HG03066 (cell line): Measurements from ENCODE around the gene PTPRK.

Experiments
- ATAC-seq: cut with Tn5 transposase; IDR thresholded peaks from one replicate; pipeline ENCODE4 v1.9.1; 2021; ENCODE audit warnings: low read depth; ENCODE audit not compliant: unreplicated experiment

PTPRK gene

DNA sequence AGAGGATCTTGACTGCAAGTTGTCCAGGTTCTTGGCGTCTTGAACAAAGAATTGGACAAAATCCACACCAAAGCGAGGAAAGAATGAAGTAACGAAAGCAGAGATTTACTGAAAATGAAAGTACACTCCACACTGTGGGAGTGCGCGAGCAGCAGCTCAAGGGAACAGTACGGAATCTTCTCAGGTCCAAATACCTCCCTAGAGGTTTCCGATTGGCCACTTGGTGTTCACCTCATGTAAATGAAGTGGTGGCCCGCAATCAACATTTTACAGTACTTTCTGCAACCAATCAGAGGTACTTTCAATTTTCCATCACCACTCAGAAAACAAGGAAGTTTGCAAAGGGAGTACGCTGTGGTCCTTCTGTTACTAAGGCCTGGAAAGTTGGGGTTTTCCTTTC is 122.4 kb downstream of the PTPRK start:
- no peak for ATAC-seq

- no peak for ATAC-seq
Measured at GRCh38 chr6:128395596-128395995, 124.8 kb downstream of the PTPRK start.

GRCh38 chr6:128395188-128395587 is 125.2 kb downstream of the PTPRK start:
- ATAC-seq: no peak

DNA sequence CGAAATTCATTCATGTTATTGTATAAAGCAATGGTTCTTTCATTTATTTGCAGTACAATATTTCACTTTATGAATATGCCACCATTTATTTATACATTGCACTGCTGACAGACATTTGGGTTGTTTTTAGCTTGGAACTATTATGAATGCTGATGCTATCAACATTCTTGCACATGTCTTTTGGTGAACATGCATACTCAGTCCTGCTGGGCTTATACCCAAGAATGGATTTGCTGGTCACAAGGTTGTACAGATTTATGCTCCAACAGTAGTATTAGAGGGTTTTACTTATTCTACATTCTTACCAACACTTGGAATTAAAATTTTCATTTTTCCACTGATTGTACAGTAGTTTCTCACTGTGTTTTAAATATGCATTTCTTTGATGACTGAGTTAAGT is 126.2 kb downstream of the PTPRK start:
- no peak for ATAC-seq

DNA sequence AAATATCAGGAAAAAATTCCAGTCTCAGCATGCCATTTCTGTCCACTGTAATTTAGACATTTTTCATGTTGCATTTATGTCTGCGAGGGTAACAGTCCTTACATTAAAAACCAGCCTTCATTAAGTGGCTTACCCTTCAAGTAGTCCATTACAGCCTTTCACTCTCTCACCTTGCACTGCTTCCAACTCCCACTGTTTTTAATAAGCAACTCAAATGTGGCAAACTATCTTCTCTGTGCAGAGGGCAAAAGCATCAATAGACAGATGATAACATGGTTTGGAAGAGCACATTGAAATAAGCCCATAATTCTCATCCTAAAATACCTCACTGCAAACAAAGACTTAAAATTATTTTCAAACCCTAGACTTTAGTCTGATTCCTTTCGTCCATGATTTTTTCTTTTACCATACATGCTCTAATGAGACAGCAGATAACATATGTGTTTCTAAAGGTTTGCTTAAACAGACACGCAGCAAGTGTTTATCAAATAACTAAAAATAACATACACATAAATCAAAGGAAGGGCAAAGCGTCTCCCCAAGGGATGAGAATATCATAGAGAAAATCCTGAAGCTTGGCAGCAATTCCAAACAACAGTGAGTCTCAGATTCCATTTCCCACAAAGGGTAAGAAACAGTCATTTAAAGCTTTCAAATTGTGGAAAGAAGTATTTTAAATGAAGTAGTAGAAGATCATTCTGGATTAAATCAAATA is 130.4 kb downstream of the PTPRK start:
- no peak for ATAC-seq

DNA sequence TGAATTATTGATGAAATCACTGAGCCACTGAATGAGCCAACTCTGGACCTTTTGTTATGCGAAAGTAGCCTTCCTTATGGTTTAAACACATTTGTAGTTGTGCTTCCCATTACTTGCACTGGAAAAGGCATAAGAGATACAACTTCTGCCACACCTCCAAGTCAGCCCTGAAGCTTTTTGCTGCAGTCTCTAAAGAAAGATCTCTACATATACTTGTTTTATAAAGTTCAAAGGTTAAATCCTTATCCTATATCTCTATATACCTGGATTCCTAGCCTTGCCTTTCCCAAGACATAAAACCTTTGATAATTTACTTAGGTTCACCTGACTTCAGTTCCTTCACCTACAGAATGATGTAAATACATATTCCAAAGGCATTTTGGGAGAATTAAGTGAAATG is 132.0 kb downstream of the PTPRK start:
- no peak for ATAC-seq

DNA sequence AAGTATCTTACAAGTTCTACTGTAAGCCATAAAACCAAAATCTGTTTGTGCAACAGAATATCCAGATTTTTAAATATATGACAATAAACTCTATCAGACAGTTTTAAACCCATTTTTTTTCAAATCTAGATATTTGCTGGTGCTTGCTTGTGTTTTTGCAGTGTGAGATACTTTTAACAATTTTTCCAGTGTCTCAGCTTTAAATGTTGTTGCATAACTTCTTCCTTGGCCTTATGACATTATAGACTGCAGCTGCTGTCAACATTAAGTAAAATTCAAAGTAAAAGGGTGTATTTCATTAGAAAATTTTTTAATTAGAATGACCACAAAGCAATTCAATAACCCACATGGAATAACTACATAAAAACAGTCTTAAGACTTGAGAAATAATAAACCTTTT is 139.5 kb downstream of the PTPRK start:
- no peak for ATAC-seq

GRCh38 chr6:128379577-128379976 is 140.8 kb downstream of the PTPRK start:
- no peak for ATAC-seq

- ATAC-seq: no peak
Measured at GRCh38 chr6:128376952-128377503, 143.4 kb downstream of the PTPRK start.

DNA sequence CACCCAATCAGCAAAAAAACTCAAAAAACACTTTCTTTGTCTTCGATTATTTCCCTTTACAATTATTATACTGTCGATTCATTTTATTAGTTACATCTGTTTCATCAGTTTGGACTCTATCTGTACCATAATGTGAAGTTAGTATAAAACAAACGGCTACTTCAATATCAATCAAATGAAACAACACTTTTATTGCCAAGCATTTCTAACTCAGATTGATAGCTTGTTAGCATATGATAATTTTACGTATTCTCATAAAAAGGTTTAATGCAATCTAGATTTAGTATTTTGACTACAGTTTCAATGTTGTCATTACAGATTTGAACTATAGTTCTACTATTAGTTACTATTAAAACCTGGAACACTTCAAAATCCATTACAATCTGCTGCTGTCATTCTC is 149.3 kb downstream of the PTPRK start:
- no peak for ATAC-seq

DNA sequence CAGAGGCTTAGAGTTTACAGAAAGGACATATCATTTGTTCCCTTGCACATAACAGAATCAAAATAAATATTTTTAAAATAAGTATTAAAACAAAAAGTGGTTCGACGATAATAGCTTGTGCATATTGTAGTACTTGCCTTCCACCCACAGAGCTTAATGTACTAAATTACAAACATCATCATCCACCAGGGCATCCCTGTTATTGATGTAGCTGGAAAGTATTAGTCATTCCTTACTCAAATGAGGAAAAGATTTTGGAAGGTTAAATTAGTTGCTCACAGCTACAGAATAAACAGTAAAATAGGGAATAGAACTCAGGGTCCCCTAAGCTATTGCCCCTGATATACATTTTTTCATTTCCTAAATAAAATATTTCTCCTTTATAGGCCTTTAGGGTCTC is 150.3 kb downstream of the PTPRK start:
- ATAC-seq: no peak

DNA sequence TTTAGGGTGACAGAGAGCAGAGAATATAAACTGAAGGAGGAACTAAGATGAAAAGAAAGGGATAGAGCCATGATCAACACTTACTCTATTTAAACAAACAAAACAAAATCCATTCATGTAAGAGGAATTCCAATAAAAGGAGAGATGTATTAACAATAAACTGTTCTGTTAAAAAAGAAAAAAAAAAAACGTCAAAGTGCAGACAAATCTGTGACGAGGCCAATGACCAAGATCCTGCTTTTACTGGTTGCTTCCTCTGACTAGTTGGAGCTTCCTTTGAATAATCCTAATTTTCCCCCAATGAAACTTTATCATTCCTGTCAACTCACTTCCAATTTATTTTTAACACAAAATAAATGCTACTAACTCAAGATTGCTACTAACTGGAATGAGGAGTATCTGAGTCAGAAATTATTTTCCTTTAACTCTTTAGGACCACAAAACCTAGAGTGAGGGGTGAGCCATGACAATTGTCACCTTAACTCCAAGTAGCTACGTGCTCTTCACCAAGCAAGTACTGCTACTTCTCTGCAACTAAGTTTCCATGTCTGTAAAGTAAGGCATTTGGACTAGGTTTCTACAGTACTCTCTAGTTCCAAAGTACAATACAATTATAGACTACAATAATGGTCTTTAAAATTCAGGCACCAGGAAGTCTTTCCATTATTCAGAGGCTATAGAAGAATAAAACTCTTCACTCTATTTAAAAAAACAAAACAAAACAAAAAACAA is 152.0 kb downstream of the PTPRK start:
- ATAC-seq: no peak

DNA sequence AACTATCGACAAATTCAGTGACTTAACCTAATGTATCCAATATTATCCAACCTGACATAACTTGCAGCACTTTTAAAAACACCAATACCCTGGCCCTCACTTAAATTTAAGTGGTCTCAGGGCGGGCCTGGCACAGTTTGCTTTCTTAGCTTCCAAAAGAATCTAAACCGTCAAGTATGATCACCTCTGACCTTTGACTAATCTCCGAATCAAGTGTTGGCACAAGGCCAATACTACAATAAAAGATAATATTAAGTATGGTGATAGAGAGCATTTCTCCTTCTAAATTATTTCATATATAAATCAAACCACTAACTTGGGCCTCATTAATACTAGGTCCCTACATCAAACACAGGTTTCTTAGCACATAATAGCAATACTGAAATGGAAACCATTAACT is 153.0 kb downstream of the PTPRK start:
- no peak for ATAC-seq

GRCh38 chr6:128365520-128366160 is 154.8 kb downstream of the PTPRK start:
- ATAC-seq: no peak

- ATAC-seq: no peak
Measured at GRCh38 chr6:128364766-128365519, 155.5 kb downstream of the PTPRK start.

GRCh38 chr6:128363020-128363813 is 157.2 kb downstream of the PTPRK start:
- ATAC-seq: no peak

- no peak for ATAC-seq
Measured at GRCh38 chr6:128361378-128361777, 159.0 kb downstream of the PTPRK start.

DNA sequence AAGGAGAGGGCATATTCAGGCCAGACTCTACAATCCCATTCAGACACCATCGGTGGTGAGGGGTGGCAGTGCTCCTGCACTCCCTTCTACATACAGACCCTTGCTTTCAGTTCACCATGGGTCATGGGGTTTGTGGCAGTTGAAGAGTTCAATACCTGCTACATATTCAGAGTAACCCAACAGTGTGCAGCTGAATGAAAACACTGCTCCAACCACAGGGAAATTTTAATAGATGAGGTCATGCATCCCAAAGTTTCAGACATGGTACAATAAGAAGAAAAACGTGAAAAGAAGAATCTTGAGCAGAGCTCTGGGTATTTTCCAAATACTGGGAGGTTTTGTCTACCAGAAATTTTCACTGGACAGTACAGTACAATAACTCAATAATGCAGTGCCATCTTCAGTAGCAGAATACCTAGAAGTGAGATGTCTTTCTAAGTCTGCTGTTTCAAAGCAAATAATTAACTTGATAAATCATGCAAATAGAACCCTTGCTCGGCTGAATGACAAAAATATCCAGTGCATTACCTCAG is 162.1 kb downstream of the PTPRK start:
- no peak for ATAC-seq

DNA sequence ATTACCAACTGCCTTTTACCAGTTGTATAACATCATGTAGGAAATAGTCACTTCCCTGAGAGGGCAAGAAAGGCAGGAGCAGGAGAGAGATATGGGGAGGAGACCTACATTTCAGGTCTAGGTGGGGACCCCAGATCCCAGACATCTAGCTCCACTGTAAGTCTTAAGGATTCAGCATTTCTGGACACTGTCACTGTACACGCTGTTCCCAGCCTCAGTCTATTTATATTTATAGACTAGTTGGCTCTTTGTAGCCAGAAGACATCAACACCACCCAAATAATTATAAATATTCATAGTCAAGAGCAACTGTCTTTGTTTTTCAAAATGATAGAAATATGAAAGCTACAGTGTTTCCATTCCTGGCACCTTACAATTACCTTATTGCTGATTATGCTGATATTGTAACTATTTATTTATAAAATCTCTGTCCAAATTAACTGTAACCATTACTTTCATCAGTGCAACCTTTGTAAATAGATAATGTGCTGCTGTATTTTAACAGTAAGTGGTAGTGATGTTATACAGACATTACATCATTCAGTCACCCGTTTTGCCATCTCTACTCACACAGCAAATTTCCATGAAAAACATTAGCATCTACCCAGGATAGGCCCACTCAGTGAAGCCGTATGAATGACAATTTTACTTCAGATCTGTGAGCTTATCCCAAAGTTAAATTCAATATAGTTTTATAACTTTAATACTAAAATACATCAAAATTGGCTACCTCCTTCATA is 162.8 kb downstream of the PTPRK start:
- no peak for ATAC-seq
